HepG2 (cell line): ENCODE results near the gene ZDHHC14.

Experiments used
- CTCF ChIP-seq: sonication (generic); formaldehyde crosslinking; IDR thresholded peaks from 2 replicates; pipeline ENCODE4 v1.5.0; 2020; ENCODE audit warnings: mild to moderate bottlenecking, missing genetic modification reagents, moderate library complexity
- FOXK2 ChIP-seq: fragments of 450-650 bp; IDR thresholded peaks from 2 replicates; pipeline ENCODE4 v1.6.1; 2016
- GRHL1 ChIP-seq: sonication (generic); formaldehyde crosslinking; conservative IDR thresholded peaks from 2 replicates; pipeline ENCODE4 v1.8.0; 2022; ENCODE audit warnings: missing genetic modification reagents
- HMG20B ChIP-seq: conservative IDR thresholded peaks from 2 replicates; pipeline ENCODE4 v1.6.1; 2016; ENCODE audit warnings: missing genetic modification reagents, missing compliant biosample characterization
- RAD51 ChIP-seq: fragments of 450-650 bp; IDR thresholded peaks from 2 replicates; pipeline ENCODE4 v1.6.1; 2016; ENCODE audit warnings: borderline replicate concordance
- STAT6 ChIP-seq: sonication (generic); formaldehyde crosslinking; IDR thresholded peaks from 2 replicates; pipeline ENCODE4 v1.4.0; 2020; ENCODE audit warnings: missing genetic modification reagents, mild to moderate bottlenecking, borderline replicate concordance
- ZSCAN29 ChIP-seq: sonication (generic); formaldehyde crosslinking; conservative IDR thresholded peaks from 2 replicates; pipeline ENCODE4 v1.4.0; 2020; ENCODE audit warnings: mild to moderate bottlenecking, missing genetic modification reagents

- TF ChIP-seq RAD51 (no peak), CTCF (CRISPR knock-in tag) (no peak), GRHL1 (CRISPR knock-in tag) (no peak), STAT6 (no peak), FOXK2 (no peak), ZSCAN29 (CRISPR knock-in tag) (no peak), HMG20B (no peak)
These were observed 16.3 kb upstream of the ZDHHC14 start for GRCh38 chr6:157364705-157365104.
